NOMO-1 treated with DMSO at 0.1 percent for 48 hours (cell line): ENCODE data around the gene MOB3C.

Experiments
- DNase-seq: peaks from one replicate; lab custom pipeline; 2025; ENCODE audit not compliant: unreplicated experiment; lab: John Stamatoyannopoulos, UW

The MOB3C gene

DNA sequence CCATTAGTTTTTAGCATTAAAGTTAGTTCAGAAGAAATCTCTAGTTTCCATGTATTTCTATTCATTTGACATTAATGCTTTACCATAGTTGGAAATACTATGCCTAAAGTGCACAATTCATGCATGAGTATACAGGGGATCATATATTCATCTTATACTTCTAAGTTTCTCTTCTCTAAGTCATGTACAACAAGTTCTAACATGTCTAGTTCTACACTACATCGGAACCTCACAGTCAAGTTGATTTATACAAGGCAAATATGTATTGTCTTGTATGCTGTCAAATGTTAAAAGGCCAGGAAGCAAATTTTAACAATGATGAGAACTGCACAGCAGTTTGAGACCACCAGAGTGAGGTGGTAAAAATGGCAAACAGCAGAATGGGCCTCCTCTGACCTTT is 22.9 kb upstream of the MOB3C start:
- DNase-seq, result no peak

DNA sequence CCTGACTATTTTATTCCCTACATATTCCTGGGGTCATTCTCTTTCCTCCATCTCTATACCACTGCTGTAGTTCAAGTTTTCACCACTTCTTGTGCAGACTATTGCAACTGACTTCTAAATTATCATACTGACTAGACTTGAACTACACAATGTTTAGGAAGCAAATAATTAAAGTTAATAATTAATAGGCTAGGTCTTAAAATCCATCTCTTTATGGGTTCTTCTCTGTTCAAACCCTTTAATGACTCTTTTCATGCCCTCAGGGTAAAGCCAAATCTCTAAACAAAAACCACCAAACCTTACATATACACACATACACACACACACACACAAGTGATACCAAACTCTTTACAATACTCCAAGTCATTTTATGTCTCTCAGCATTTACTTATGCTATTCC is 22.3 kb upstream of the MOB3C start:
- DNase-seq, result no peak

DNA sequence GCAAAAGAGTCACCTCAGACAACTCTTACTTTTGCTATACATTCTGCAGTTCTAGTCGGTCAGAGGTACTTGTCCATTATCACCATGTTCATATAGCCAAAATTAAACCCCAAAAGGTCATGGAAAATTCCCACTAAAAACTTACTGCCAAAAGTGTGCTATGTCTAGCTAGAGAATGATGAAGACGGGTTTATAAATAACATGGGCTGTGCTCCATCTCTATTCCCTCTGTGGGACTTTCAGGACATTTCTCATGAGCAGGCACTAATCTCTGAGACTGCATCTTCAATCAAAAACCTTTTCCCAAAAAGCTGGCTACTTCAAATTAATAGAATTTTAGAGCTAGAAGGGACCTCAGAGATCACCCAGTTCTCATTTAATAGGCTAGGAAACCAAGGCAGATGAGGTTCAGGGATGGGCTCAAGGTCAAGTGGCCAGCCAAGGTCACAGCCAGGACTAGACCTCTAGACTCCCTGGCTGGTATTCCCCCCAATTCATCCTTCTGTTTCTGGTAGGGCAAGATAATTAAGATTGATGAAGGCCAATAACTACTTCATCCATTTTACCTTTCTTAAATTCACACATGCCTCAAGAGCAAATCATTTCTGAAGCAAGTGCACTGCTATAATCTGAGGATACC is 21.0 kb upstream of the MOB3C start:
- DNase-seq, result no peak

- no peak for DNase-seq
Measured at GRCh38 chr1:46635205-46635604, 18.6 kb upstream of the MOB3C start.

- no peak for DNase-seq
Measured at GRCh38 chr1:46630719-46631118, 14.1 kb upstream of the MOB3C start.

- no peak for DNase-seq
Measured at GRCh38 chr1:46623743-46624644, 7.4 kb upstream of the MOB3C start.

GRCh38 chr1:46622344-46622743 is 5.7 kb upstream of the MOB3C start:
- DNase-seq, result no peak

DNA sequence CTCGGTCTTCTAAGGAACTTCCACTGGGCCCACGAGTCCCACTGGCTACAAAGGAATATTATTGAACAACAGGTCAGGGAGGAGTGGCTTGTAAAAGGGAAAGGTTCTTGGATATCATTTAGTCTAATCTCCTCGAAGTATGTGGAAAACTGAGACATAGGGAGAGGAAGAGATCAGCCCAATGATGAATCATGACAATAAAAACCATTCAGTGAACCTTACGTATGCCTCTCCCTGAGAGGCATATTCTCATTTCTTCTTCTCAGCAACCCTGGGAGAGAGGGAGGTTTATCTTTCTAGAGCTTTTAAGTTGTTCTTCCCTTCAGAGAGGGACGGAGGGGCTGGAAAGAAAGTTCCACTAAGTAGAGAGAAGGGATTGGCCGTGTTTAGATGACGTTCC is 5.3 kb upstream of the MOB3C start:
- no peak for DNase-seq

- no peak for DNase-seq
Measured at GRCh38 chr1:46619656-46620258, 3.1 kb upstream of the MOB3C start.

GRCh38 chr1:46618754-46619415 is 2.3 kb upstream of the MOB3C start:
- DNase-seq, result no peak

DNA sequence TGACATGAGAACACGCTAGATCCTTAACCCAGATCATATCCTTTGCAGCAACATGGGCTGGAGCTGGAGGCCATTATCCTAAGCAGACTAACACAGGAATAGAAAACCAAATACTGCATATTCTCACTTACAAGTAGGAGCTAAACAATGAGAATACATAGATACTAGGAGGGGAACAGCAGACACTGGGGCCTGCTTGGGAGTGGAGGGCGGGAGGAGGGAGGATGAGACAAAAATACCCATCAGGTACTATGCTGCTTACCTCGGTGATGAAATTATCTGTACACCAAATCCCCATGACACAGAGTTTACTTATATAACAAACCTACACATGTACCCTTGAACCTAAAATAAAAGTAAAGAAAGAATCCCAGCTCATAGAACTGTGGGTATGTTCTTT is 1.2 kb upstream of the MOB3C start:
- DNase-seq, result no peak

- DNase-seq, result no peak
Measured at GRCh38 chr1:46617108-46617800, 643 bp upstream of the MOB3C start.

DNA sequence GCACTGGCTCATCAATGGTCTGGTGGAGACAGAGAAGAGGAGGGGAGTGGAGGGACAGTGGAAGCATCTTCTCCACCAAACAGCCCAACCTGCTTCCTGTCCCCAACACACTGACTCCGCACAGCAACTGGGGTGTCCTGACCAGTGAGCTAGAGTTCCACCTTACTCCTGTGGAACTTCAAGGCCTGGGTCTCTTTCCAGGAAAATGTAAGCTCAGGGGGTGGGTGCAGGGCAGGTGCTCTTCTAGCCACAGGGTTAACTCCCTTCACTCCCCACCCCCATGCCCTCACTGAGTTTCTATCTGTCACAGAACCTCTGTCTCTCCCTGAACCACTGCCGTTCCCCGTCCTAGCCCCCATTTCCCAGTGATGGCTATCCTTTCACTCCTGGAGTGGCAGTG is 876 bp downstream of the MOB3C start:
- DNase-seq, result no peak

- DNase-seq, result no peak
Measured at GRCh38 chr1:46615088-46615487, 1.5 kb downstream of the MOB3C start.

DNA sequence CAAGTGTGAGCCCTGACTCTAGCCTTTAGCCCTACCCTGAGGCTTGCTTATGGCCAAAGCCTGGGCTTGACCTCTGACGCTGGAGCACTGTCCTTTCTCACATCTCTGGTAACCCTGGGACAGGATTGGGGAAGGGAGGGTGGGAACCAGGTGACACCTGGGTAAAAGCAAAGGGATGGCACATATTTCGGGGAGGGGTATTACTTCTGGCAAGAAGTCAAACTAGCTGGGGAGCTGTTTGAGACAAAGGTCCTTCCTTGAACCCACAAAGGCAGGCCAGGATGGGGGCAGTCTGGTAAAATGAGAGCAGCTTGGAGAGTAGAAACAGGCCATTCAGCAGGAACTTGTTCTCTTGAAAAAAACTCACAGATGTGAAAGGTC is 2.0 kb downstream of the MOB3C start:
- no peak for DNase-seq

DNA sequence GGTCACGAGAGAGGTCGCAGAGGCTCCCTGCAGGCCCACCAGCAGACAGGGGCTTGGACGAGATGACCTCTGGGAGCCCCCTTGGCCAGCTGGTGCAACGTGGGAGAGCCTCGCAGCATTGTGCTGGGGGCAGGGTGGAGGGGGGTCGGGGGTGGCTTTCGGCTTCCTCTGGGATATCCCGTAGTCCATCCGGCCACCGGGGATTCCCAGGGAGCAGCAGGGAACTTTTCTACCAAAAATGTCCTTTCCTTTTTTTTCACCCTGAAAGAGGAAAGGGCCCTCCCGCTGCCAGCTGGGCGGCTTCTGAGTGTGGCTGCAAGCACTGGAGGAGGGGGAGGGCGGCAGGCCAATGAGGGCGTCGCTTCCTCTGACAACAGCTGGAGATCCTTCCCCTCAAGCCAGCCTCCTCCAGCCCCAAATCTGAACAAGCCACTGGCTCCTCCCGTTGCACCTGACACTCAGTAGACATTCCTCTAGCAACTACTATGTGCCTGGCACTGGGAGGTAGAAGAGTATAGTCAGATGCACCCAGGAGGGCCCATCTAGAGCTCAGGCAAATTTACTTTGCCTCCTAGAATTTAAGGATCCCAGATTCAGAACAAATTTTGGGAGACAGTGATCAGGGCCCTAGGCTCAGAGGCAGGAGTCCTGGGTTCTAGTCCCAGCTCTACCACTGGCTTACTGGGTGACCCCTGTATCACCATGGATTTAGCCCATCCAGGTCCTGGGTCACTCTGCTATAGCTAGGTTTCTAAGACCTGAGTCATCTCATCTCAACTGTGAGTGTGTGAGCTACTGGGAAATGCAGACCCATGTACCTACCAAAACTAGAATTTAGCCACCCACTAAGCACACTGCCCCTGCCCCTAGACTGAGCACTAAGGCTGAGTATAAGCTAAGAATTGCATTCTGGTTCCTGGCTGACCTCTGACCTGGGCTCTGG is 2.7 kb downstream of the MOB3C start:
- peak; percentile 64 for DNase-seq

- no peak for DNase-seq
Measured at GRCh38 chr1:46612937-46613660, 3.5 kb downstream of the MOB3C start.

GRCh38 chr1:46611691-46612221 is 4.9 kb downstream of the MOB3C start:
- DNase-seq, result no peak
